CD4-positive, alpha-beta T cell treated with Interleukin-4 for 1 hour (primary cell): ENCODE results near the gene IZUMO1R.
"Not testable (repeated sequence)": the region's sequence is repeated elsewhere in the genome, so short reads cannot be mapped to it uniquely, and the experiment has no call there.

Experiments
- DNase-seq, 2 donors: peaks; one replicate each; pipeline ENCODE4 v3.0.0-alpha.2; 2020 to 2022

IZUMO1R gene

DNA sequence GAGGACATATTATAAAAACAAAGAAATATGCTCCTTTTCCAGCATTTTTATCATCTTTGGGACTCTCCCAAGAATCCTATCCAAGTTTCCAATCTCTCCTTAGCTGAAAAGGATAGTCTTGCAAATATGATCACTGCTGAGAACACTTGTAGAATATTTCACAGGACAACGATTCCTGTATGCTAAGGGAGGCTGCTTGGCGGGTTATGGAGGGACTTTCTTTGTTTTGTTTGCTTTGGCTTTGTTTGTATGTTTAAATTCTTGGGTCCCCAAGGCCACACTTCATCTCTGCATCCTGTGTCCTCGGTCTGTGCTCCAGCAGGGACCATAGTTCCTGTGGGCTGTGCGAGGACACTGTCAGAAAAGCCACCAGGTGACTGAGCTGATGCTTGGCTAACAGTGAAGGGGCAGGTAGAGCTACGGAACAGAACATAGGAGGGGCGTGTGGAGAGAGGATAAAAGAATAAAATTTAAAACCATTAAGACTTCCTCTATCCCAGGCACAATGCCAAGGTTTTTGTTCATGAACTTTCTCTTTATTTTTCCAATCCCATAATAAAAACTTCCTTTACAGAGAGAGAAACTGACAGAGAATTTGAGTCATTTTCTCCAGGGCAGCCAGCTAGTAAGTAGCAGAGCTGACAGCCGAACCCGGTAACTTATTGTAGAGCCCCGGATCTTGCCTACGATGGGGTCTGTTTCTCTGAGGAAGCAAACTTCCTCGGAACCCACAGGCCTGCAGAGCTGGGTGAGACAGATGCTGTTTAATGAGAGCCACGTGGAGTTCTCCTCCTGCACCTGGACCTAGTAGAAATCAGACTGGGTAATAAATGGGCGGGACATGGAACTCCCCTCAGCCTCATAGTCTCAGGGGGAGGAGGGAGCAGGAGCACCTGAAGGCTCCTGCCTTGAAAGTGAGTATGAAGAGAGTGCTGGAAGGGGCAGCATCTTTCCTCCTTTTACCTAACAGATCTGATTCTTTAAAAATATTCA lies at the start of gene IZUMO1R:
IZUMO1R (plus strand) TSS at position 615 of the 993 bp plus-strand sequence. CDS start 1,057 bp downstream, outside the sequence.
- DNase-seq: no peak

GRCh38 chr11:94271885-94272372 lies 32.5 kb upstream of the IZUMO1R start:
- no peak for DNase-seq

DNA sequence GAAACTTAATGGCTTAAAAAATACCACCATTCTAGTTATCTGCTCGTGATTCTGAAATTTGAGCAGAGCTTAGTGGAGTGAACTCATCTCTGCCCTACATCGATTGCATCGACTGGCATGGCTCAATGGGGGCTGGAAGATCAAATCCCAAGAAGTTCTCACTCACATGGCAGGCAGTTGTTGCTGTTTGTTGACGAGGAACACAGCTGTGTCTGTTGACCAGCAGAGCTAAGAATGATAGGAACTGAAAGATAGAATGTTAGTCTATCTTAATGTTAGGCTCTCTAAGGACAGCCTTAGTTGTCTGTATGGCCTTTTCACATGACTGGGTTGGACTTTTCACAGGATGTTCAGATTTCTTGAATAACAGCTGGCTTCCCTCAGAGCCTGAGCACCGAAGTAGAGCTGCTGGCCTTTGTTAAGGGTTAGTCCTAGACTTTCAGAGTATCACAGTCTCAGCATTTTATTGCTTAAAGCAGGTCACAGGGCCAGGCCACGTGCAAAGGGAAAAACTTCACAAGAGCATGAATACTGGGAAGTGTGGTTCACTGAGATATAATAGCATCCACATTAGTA lies 31.6 kb upstream of the IZUMO1R start:
- no peak for DNase-seq

- no peak for DNase-seq
Observed at GRCh38 chr11:94275961-94276360, 28.4 kb upstream of the IZUMO1R start.

GRCh38 chr11:94276943-94277342 lies 27.4 kb upstream of the IZUMO1R start:
- no peak for DNase-seq

GRCh38 chr11:94278207-94278606 lies 26.2 kb upstream of the IZUMO1R start:
- DNase-seq: not testable (repeated sequence)

GRCh38 chr11:94279996-94280395 lies 24.4 kb upstream of the IZUMO1R start:
- no peak for DNase-seq

GRCh38 chr11:94281324-94281723 lies 23.1 kb upstream of the IZUMO1R start:
- no peak for DNase-seq

DNA sequence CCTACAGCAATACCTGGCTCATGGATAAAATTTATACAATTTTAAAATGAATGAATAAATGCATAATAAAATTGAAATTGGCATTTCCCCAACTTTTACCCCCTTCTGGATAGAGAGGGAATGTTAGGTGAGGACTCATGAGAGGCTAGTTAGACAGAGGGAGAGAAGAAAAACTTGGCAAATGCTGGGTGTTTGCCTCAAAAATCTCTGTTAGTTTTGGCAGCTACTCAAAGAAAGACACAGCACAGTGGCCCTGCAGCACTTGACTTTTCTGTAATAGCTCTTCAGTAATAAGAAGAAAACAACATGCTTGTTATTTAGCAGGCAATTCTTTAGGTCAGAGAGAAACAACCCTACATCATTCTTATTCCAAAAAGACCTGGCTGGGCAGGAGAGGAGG lies 20.7 kb upstream of the IZUMO1R start:
- DNase-seq: no peak

DNA sequence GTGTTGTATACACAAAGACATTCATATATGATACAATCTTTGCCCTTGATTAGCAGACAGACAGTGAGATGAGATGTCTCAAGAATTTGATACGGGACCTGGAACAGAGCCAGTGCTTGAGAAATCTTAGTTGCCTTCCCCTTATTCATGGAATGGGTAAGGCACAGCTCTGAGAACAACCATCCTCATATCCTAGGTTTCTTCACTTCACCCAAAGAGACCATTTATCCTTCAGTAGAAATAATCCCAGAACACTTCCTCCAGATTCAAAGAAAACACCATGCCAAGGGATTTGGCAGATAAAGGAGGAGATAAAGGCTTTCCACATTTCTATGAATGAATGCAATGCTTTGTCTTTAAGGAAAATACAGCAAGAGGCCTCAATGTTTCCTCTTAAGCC lies 8.8 kb upstream of the IZUMO1R start:
- DNase-seq: no peak

- no peak for DNase-seq
Observed at GRCh38 chr11:94297985-94298576, 6.3 kb upstream of the IZUMO1R start.

DNA sequence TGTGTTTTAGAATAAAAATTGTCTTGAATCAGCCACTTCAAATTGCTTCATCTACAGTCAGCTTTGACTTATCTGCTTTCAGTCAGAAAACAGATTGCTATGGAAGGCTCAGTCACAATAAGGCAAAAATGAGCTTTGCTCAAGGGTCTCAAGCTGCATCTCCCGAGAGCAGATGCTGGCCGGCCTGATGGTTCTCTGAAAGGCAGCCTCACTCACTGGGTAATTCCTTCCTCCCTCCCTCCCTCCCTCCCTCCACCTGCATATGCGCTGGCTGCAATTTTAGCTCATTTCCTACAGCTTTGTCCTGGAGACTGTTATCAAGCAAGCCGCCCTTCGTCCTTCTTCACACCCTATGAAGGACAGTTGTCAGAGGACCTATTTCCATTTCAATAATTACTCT lies 1.6 kb upstream of the IZUMO1R start:
- no peak for DNase-seq

DNA sequence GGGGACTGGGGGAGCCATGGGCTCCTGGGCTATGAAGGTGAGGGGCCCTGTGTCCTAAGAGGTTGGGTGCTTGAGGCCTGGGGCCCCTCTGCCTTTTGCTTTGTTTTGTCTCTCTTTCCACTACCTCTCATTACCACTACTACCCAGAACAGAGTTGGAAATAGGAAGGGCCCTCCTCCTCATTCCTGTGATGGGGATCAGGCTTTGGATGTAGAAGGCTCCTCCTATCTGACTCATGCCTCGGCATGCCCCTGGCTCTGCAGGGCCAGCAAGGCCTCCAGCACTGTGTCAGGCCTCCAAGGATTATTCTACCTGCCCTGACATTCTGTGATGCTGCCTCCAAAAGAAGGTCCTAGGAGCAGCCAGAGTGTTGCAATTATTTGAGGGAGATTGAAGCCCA lies 766 bp downstream of the IZUMO1R start:
- DNase-seq: no peak

DNA sequence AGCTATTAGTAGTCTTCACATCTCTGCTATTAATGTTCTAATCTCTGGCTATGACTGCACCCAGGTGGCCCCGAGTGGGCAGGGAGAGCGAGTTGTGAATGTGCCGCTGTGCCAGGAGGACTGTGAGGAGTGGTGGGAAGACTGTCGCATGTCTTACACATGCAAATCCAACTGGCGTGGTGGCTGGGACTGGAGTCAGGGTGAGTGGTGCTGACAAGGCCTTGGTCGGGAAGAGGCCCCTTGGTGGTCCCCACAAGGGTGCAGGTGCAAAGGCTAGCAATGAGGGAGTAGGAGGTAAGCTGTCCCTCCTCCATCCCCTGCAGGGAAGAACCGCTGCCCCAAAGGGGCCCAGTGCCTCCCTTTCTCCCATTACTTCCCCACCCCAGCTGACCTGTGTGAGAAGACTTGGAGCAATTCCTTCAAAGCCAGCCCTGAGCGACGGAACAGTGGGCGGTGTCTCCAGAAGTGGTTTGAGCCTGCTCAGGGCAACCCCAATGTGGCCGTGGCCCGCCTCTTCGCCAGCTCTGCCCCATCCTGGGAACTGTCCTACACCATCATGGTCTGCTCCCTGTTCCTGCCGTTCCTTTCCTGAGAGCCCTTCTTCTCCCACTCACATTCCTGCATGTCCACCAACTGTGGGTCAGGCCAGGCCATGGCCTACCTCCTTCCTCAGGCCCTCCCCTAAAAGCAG lies 2.9 kb downstream of the IZUMO1R start:
- DNase-seq: no peak

DNA sequence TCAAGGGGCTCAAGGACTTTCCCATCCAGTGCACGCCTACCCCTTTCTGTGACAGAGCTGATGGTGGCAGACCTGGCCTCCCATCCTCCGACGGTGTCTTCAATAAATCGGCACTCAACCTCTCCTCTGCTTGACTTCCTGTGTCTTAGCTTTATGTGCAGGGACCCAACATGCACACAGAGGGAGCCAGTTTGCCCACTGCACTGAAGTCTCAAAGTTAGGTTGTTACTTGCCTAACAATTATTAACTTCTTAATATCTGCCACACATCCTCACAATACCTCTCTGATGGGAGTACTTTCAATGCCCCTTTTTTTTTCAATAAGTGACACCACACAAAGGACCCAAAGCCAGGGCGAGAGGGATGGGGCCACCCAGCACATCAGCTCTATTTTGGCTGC lies 3.6 kb downstream of the IZUMO1R start:
- no peak for DNase-seq

DNA sequence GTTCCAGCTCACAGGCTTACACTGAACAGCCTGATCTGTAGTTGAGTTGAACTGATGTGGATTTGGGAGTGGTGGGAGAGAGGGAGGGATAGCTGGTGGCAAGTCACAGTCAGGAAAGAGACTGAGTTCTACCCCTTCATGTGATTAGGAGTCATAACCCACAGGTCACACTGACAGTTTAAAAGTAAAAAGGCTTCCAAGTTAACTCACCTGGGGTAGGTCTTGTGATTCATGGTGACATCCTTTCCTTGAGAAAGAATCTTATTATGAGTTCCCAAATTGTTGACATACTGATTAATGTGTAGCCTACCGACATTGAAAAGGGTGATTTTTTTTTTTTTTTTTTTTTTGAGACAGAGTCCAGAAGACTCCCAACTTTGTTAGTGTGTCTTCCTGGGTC lies 5.4 kb downstream of the IZUMO1R start:
- no peak for DNase-seq

DNA sequence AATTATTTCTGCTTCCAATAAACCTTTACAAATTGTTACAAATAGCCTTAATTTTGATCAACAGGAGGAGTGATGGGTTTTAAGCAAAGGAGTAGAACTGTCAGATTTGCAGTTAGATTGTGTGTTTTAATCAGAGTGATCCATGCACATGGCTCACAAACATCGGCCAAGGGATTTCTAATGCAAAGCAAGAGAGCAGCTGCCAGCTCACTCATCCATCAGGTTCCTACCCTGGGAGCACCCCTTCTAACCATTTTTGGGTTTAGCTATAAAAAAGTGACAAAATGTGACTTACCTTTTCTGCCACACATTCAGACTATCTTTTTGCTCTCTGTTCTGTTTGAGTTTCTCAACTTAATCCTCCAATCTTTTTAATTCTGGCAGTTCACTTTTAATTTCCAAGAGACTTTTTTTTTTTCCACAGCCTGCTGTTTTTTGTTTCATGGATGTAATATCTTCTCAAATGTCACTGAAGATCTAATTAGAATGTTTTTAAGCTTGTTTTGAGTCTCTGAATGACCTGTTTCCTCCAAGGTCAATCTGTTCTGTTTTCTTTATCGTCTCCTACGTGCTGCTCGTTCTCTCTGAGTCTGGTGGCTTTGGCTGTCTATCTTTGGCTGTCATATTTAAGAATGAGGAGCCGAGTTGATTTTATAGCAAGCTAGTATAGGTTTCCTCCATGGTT lies 6.0 kb downstream of the IZUMO1R start:
- DNase-seq: no peak

DNA sequence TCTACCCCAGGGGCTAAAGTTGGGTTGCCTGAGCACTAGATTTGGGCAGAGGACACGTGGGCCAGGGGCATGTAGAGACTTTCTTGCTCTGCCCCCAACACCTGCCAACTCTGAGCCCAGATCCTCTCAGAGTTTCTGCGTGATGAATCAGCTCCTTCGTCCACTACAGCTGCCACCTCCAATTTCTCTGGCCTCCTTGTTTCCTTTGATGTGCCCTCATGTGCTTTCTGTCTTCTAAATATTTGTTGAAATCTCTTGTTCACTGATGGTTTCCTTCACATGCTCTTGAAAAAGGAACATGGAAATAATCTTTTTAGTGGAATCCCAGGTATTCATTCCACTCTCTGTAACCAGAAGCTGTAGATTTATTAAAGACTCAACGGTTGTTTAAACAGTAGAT lies 8.0 kb downstream of the IZUMO1R start:
- DNase-seq: no peak

GRCh38 chr11:94314064-94314463 lies 9.7 kb downstream of the IZUMO1R start:
- DNase-seq: no peak

DNA sequence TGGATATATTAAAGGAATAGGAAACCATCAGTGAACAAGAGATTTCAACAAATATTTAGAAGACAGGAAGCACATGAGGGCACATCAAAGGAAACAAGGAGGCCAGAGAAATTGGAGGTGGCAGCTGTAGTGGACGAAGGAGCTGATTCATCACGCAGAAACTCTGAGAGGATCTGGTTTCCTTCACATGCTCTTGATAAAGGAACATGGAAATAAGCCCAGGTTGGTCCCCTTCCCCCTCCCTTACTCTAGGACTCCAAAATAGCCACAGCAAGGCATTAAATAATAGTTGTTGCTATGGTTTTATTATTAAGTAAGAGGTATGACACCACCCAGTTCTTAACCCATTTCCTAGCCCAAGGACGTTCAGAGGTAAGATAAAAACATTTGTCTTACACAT lies 11.3 kb downstream of the IZUMO1R start:
- DNase-seq: no peak

DNA sequence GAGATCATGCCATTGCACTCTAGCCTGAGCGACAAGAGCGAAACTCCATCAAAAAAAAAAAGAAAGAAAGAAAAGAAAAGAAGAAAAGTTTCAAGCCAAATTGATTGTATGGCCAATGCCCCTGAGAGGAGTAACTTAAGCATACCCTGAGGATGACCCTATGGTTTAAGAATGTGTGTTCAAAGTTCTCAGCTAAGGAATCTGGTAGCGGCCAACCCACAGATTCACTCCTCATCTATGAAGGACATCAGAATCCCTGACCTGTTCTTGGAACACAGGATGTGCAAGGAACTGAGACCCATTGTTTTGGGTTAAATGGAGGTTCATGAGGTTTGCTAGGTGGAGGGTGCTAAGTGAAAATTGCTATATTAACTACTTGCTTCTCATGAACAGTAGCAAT lies 18.1 kb downstream of the IZUMO1R start:
- DNase-seq: no peak

GRCh38 chr11:94325681-94326080 lies 21.3 kb downstream of the IZUMO1R start:
- DNase-seq: peak; percentile 44 to 52

GRCh38 chr11:94326947-94327346 lies 22.6 kb downstream of the IZUMO1R start:
- no peak for DNase-seq
